GM21786 (cell line): Measurements from ENCODE around the gene GBA2.
A peak's percentile ranks its signal among the peaks of the same experiment; 100 is the strongest.

Experiments
- ATAC-seq: cut with Tn5 transposase; IDR thresholded peaks from one replicate; pipeline ENCODE4 v1.9.1; 2021; ENCODE audit not compliant: unreplicated experiment

The GBA2 gene

DNA sequence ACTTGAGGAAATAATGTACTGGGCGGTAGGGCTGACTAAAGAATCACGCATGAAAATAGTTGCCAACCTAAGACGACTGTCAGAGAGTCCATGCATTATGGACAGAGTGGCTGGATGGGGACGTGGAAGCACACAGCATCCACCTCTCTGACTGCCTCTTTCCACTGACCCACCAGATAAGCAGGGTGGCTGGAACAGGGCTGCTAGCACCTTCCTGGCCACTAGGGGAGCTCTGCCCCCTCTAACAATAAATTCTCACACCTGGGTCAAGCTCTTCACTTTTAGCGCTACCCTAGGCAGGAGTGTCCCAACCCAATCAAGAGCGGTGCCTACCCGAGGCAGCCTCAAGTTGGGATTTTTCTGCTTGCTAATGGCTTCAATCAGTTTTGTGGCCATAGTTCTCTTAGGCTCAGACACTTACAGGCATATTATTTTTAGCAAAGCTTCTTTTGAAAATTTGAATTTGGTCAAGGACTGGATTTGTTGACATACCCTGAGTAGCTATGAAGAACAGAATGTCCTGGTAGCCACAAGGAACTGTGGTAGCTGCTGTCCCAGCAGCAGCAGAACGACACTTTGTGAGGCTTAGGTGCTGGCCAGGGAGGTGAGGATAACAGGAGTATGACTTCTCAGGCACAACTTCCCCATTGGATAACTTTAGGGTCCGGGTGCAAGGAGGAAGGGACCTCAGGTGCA, 52.4 kb downstream of the GBA2 start:
- ATAC-seq, result peak; percentile 80

DNA sequence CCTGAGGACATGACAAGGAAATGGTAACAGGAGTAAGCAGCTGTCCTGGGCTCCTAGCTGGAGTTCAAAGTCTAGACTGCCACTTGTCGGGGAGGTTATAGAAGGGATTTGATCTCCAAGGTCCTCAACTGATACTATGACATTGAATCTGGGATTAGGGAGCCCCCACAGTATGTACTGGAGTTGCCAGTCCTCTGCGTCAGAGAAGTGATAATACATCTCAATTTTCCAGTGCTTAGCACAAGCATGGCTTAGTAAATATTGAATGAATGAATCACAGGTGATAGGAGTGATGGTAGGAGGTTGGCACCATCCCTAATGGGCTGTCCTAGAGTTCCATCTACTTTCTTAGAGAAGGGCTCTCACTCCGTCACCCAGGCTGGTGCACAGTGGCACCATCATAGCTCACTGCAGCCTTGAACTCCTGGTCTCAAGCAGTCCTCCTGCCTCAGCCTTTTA, 53.1 kb downstream of the GBA2 start:
- no peak for ATAC-seq

DNA sequence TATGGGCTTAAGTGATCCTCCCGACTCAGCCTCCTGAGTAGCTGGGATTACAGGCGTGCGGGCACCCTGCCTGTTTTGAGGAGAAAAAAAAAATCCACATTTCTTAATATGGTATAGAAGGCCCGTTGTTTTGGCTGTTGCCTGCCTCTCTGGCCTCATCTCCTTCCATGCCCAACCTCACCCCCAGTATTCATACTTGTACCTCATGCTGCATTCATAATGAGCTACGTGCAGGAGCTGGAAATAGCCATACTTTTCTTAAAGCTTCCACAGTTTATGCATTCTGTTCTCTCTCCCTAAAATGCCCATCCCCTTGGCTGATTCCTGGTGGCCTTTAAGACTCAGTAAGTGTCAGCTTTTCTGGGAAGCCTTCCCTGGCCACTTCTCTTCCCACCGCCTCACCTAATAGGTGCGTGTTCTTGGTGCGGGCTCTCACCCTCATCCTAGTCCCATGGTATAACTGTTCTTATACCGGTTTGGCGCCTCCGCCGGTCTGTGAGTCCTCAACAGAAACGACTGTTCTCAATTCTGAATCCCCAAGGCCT, 57.2 kb downstream of the GBA2 start:
- ATAC-seq, result no peak

DNA sequence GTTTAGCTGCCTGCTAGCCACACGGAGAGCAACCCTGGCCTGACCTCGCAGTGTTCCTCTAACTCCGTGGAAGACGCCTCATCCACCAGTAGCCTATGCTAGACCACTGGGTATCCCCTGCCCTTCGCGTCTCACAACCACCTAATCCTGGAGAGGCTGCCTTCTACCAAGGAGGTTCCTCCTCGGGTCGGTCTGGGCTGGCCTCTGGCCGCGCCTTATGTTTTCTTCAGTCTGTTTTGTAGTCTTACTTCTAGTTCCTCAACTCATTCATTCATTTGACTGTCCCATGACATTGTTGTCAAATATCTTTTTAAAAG, 57.7 kb downstream of the GBA2 start:
- ATAC-seq, result no peak

DNA sequence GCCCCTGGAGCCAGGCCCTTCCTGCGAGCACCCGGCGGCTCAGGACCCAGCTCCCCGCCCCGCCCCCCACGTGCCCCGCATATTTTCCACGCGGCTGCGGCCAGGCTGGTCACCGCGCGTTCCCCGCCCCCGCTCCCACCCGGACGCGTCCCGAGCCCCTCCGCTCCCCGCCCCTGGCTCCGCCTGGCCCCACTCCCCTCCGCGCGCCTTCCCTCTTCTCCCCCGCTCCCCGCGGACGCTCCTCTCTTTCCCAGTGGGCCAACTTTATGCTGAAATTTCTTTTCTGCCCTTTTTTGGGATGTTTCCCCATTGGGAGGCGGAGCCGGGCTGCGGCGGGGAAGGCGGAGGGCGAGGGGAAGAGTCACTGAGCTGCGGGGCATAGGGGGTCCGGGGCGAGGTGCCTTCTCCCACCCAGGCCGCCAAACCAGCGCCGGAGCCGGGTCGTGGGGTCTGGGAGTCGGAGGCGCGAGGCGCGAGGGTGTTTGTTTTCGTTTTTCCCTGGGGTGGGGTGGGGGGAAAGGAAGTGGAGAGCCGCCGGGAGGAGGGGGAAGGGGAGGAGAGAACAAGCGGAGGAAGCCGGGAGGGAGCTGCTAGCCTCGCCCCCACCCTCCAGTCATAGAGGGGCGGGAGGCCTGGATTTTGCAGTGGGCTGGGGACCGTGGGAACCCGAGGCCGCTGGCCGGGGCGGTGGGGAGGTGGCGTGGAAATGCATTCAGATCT, 58.3 kb downstream of the GBA2 start:
- ATAC-seq, result no peak

DNA sequence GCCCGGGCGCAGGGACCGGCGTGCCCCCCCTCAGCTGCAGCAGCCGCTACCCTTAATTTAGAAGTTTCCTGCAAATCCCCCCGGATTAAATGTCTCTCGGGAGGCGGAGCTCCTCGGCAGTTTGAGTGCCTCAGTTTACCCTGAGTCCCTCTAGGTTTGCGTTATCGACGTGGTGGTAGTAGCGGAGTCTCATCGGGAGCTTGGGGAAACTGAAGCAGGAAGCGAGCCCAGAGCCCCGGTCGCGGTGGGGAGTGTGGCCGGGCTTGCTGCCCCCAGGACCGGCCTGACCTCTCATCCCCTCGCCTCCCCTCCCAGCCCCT, 58.8 kb downstream of the GBA2 start:
- ATAC-seq, result no peak

DNA sequence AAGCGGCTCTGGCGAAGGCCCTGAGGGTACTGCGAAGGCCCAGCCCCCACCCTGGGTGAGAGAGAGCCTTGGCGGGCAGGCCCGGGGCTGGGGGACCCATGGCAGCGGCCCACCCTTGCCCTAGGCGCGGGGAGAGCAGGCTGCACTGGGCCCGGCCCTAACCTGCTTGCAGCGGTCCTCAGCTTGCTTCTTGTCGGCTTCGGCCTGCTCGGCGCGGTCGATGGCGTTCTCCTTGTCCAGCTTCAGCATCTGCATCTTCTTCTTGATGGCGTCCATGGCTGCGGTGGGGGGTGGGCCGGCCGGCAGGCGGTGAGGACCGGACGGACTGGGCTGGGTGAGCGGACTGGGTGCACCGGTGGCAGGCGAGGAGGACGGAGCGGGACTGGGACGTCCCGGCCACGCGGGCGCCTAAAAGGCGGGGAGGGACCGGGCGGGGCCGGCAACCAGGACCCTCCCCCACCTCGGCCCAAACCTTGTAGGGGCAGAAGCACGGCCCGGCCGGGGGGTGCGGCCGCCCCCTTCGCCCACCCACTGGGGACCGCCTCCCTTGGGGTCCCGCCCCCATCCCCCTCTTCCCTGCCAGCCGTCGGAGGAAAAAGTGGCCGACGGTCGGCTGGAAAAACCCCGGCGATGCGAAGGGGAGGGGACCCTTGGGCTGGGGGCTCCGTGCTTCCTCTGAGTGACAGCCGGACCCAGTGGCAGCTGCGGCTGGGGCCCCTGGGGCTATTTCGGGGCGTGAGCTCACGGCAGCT, 59.3 kb downstream of the GBA2 start, which contains the start of gene TPM2:
TSS of gene TPM2 (minus strand) at position 384 of the 752 bp plus-strand sequence. CDS start at position 276, 108 bp downstream.
- no peak for ATAC-seq

DNA sequence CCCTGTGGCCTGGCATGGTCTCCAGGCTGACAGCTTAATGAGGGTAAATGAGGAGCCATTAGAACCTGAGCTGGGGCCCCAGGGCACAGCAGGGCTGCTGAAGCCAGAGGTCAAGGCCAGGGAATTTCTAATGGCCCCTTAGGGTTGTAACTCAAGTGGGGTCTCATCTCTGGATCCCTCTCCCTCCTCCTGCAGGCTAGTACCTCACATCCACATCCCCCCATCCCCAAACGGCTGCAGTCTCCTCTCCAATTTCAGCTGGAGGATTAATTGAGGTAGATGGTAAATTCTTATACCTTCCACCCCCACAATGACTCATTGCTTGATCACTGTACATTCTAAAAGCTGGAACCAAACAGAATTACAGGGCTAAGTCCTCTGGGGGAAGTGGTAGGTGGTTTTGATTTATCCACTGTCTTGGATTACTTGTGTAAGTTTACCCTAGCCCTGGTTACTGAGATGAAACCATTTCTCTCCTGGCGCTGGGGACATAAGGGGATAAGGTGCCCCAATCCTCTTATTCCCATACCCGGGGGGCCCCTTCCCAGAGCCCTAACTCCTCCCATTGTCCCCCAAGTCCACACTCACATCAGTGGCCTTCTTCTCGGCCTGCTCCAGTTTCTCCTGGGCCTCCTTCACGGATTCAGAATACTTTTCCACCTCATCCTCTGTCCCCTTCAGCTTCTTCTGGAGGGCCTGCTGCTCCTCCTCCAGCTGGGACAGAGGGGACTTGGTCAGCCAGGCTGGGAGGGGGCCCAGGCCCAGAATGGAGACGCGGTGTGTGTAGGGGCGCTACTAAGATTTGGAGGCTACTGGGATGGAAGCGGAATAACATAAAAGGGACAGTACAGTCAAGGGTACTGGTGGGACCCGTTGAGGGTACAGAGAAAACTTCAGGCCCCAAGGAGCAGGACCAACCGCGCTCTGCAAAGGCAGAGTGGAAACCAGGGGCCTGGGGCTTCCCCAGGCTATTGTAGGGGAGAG, 60.2 kb downstream of the GBA2 start:
- no peak for ATAC-seq

DNA sequence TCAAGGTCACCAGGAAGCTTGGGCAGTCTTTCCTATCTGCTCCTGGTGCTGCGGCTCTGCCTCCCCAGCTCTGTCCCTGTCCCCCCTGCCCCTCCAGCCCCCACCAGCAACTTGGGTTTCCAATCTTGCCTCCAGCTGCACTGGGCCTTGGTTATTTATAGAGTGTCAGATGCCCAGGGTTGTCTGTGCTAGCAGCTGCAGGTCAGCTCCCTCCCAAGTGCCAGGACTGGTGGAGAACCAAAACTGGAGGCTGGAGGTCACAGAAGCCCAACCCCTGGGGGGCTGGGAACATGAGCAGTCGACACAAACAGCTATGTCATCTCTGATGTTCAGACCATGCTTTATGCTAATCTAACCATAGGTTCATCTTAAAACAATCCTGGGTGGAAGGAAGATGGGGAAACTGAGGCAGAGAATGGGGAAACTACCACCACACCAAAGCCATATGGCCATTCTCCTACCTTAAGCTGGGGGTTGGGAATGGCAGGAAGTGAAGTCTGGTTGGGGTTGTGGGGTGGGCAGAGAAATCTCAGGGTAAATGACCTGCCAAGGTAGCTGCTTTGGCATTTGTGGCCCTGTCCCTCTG, 61.0 kb downstream of the GBA2 start:
- no peak for ATAC-seq

DNA sequence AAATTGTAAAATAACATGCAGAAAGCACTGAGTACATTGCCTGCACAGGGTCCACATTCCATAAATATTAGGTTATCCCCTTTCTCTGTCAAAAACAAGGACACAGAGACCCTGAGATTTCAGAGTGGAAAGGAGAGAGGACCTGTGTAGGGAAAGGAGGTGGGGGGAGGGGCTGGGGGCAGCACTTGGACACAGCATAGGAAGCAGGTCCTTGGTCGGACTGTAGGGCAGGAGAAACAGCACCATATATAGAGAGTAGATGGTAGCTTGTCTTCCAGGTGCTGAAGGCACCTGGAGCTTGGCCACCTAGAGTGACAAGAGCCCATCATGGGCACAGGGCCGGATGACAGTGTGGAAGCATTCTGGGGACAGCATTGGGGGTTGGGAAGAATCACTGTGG, 61.7 kb downstream of the GBA2 start:
- no peak for ATAC-seq
